Fibroblast of peridontal ligament (primary cell): ENCODE data around the gene TBC1D12.
"Not testable (repeated sequence)": the region's sequence is repeated elsewhere in the genome, so short reads cannot be mapped to it uniquely, and the experiment has no call there.

Experiments used
- DNase-seq: peaks from one replicate; pipeline ENCODE4 v3.0.0-alpha.2; 2010; ENCODE audit errors: extremely low read depth

The TBC1D12 gene

GRCh38 chr10:94402204-94402842 is at the start of gene TBC1D12:
TBC1D12 (plus strand) TSS chr10:94402541; CDS start chr10:94402614, 73 bp downstream.
- DNase-seq, result peak; percentile 97

GRCh38 chr10:94353336-94353735 is 49.0 kb upstream of the TBC1D12 start:
- peak; percentile 7 for DNase-seq

GRCh38 chr10:94355841-94356240 is 46.5 kb upstream of the TBC1D12 start:
- DNase-seq, result no peak

GRCh38 chr10:94357193-94357592 is 45.1 kb upstream of the TBC1D12 start:
- no peak for DNase-seq

- peak; percentile 97 for DNase-seq
Measured at GRCh38 chr10:94358480-94358879, 43.9 kb upstream of the TBC1D12 start.

GRCh38 chr10:94361171-94361794 is 41.1 kb upstream of the TBC1D12 start:
- DNase-seq, result peak; percentile 42

- DNase-seq, result peak; percentile 93
Measured at GRCh38 chr10:94362360-94363250, 39.7 kb upstream of the TBC1D12 start, which contains the start of gene NOC3L. NOC3L (minus strand) TSS chr10:94362939; CDS start chr10:94362838, 101 bp downstream.

GRCh38 chr10:94363251-94363565 is 39.1 kb upstream of the TBC1D12 start:
- no peak for DNase-seq

- DNase-seq, result no peak
Measured at GRCh38 chr10:94364482-94364881, 37.9 kb upstream of the TBC1D12 start.

GRCh38 chr10:94366382-94366781 is 36.0 kb upstream of the TBC1D12 start:
- no peak for DNase-seq

GRCh38 chr10:94370501-94370900 is 31.8 kb upstream of the TBC1D12 start:
- DNase-seq, result no peak

GRCh38 chr10:94375374-94375773 is 27.0 kb upstream of the TBC1D12 start:
- no peak for DNase-seq

GRCh38 chr10:94376865-94377264 is 25.5 kb upstream of the TBC1D12 start:
- no peak for DNase-seq

GRCh38 chr10:94383530-94383929 is 18.8 kb upstream of the TBC1D12 start:
- no peak for DNase-seq

- DNase-seq, result not testable (repeated sequence)
Measured at GRCh38 chr10:94385733-94386132, 16.6 kb upstream of the TBC1D12 start.

GRCh38 chr10:94392117-94392516 is 10.2 kb upstream of the TBC1D12 start:
- DNase-seq, result not testable (repeated sequence)

GRCh38 chr10:94397549-94398370 is 4.6 kb upstream of the TBC1D12 start:
- DNase-seq, result peak; percentile 50

- no peak for DNase-seq
Measured at GRCh38 chr10:94398762-94399161, 3.6 kb upstream of the TBC1D12 start.

- no peak for DNase-seq
Measured at GRCh38 chr10:94402843-94403379, 570 bp downstream of the TBC1D12 start.

- peak; percentile 64 for DNase-seq
Measured at GRCh38 chr10:94403380-94404213, 1.3 kb downstream of the TBC1D12 start.
